ENCODE results near the gene SLC16A12.

The SLC16A12 gene

GRCh38 chr10:89505640-89506275 lies 29.6 kb downstream of the SLC16A12 start:
- no peak for DNase-seq

GRCh38 chr10:89504691-89505090 lies 30.7 kb downstream of the SLC16A12 start:
- DNase-seq: no peak

- DNase-seq: no peak
Observed at GRCh38 chr10:89503652-89504370, 31.6 kb downstream of the SLC16A12 start.

- DNase-seq: no peak
Observed at GRCh38 chr10:89503151-89503550, 32.2 kb downstream of the SLC16A12 start.

DNA sequence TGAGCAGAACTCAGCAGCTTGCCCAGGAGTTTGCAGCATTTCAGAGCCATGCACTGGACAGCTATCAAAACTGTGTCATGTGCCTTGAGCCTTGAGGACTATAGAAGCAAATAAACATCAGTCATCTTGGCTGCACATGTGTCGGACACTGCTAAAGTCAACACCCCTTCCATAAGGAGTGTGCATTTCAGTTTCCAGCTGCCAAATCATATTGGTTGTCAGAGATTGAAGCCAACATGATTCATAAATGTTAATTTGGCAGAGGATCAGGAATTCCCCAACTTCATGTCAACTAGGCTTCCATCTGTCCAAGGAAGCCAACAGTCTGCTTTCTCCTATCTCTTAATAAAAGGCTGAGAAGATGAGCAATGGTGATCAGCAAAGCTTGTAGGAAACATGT lies 32.8 kb downstream of the SLC16A12 start:
- no peak for DNase-seq

- DNase-seq: no peak
Observed at GRCh38 chr10:89494575-89494974, 40.8 kb downstream of the SLC16A12 start.

DNA sequence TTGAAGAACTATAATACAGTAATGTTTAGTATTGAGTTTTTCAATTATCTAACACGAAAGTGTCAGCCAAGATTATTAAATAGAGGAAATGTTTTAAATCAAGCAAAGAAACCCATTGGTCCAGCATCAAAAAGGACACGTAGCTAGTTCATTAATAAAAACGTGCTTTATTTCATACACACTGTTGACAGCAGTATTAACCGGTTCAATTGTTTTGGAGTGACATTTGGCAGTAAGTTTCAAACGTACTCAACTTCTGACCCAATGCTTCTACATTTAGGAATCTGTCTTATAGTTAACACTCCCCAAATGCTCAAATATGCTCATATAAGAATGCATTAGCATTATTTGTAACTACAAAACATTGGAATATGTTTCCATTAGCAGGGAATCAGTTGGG lies 41.3 kb downstream of the SLC16A12 start:
- DNase-seq: no peak

- no peak for DNase-seq
Observed at GRCh38 chr10:89491932-89492331, 43.5 kb downstream of the SLC16A12 start.

DNA sequence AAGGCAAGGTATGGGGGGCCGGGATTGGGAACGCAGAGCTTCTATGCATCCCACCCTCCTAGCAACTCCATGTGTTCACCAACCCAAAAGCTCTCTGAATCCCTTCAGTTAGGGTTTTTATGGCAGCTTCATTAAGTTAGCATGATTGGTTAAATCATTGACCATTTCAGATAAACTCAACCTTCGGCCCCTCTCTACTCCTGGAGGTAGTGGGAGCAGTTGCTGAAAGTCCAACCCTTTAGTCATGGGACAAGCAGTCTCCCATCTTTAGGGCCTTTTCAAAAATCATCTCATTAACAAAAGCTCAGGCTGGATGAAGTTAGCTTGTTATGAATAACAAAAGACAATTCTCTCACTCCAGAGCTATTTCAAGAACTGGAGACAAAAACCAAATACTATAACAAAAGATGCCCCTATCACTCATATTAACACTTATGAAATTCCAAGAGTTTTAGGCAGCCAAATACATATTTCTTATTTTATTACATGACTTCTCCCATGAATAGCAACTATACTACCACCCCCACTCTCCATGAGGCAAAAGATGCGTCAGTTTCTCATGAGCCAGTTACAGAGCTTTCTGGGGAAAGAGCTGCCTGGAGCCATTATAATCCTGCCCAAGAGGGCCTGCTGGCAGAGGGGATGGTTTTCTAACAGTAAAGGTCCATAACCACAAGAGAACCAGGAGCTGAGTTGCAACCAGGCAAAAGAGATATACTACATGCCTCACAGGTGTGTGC lies 44.6 kb downstream of the SLC16A12 start:
- DNase-seq: no peak

DNA sequence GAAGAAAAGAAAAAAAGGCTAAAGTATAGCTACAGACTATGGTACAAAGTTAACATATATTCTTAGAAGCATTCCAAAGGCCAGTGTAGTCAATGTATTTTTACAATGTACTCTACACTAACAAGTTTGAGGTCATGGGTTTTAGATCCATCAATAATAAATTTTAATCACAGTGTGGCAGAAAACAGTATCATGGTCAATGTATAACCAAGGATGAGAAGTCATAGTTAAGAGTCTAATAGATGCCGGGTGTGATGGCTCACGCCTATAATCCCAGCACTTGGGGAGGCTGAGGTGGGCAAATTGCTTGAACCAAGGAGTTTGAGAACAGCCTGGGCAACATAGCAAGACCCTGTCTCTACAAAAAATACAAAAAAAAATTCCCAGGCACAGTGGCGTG lies 53.1 kb downstream of the SLC16A12 start:
- no peak for DNase-seq

DNA sequence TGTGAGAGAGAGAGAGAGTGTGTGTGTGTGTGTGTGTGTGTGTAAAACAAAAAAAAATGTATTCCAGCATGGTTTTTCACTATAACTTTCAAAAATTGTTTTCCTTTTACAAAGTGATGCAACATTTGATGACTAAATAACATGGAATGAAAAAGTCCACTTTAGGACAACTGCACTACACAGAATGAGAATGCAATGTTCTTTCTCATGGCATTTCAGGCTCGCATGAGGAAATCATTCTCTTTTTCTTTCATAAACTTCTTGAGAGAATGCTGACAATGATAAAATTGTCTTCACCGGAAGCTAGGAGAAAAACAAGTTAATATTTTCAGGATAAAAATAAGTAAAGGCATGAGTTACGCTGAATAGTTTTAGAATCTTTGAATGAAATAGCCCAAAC lies 53.7 kb downstream of the SLC16A12 start:
- no peak for DNase-seq

DNA sequence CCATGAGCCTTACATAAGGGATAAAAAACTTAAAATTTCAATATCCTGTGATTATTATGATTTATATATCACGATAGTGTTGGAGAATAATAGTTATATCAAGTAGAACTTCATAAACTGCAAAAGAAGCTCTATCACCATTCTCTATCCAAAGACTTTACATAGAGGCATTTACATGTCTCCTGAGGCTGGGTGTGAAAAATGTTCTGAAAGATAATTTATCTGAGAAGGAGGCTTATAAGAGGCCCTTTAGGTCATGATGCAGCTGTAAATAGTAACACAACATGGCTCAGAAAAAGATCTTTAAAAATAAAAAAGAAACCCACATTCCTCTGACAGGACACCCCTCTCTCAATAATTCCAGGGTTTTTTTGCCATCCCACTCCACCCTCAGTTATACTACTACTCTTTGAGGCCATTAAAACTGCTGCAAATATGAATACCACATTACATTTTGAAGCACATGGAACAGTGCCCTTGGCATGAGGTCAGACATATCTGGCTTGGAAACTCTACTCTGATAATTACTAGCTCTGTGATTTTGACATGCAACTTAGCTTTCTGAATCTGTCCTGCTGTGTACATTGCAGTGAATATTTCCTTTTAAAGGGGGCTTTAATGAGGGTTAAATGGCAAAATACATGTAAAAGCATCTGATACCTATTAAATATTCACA lies 55.5 kb downstream of the SLC16A12 start:
- DNase-seq: no peak

DNA sequence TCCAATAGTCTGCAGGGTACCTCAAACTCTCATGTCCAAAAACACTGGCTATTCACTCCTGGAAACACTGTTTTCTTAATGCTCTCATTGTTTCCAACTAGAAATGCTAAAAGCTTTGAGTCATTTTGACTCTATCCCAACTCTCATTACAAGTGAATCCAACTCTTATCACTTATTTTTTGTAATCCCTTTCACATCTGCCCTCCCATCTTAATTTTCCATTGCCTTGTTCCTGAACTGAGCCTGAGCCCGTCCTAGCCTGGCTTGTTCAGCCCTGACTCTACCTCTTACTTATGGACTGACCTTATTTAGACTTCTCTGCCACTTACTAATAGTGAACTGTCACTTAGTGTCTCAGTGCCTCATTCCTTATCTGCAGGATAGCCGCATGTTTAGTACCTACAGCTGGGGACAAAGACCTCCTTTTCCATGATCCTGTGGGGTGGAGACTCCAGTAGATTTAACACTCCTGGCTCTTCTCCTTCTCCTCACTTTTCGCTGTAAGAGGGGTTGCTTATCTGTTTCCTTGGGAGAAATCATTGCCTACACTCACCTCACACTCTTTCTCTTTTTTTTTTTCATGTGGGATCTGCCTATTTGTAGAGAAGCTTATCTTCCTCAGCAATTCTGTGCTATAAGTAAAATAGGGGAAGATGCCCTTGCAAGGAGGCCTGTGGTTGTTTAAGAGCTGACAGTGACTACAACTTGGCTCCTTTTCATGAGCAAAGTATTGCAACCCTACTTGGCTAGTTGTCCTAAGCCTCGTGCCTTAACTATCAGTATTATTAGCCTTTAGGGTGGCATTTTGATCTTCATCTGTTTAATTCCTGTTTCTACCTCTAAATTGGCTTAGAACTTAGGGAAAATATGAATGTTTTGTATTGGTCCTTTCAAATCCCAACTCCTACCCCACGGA lies 56.4 kb downstream of the SLC16A12 start:
- no peak for DNase-seq

GRCh38 chr10:89478085-89478738 lies 57.2 kb downstream of the SLC16A12 start:
- no peak for DNase-seq

DNA sequence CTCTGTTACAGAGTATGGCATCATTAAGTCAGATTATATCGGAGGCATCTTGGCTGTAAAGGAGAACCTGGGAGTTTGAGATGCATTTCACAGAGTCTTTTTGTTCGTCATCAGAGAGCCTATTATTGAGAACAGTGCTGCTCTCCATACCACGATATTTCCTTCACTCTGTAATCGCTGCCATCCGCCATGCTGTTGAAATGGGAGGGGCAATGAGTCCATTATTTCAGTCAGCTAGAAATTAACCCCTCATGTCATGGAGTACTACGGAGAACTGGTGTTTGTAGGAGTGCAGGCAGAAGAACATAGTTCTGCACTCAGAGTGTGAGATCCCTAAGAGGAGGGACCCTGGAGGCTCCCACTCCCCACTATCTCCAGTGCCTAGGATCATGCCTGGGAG lies 59.2 kb downstream of the SLC16A12 start:
- no peak for DNase-seq

DNA sequence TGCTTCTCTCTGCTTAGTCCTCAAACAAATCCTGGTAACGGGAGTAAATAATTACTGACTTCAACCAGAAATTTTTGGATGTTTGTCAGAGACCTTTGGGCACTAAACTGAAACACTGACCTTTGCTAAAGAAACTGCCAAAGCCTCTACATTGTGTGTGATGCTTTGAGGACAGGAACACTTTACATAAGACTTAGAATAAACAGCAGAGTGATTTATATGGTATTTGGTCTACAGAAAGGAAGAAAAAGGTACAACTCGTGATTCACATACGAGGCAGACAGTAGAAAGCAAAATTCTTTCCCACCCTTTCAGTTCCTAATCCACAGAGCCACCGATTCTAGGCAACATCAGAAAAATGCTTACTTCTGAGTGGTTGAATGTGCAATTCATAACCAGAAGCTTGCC lies 59.8 kb downstream of the SLC16A12 start:
- no peak for DNase-seq

DNA sequence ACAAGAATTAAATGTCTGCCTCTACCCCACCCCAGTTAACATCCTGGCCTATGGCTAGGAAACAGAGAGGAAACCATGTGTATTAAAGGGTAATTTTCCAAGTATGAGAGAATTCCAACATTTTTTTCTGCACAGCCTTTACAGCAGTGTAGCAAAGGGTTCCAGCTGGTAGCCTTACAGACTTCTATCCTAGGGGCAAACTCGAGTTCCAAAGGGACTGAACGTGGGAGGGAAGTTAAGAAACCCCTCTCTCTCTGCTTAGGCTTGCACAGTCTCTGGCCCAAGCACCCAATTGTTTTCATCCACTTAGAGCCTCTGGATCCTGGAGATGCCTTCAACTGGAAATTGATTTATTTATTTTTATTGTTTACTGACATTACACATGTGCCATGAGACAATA lies 60.3 kb downstream of the SLC16A12 start:
- no peak for DNase-seq

GRCh38 chr10:89474452-89474851 lies 60.9 kb downstream of the SLC16A12 start:
- DNase-seq: no peak

- no peak for DNase-seq
Observed at GRCh38 chr10:89471110-89471809, 64.1 kb downstream of the SLC16A12 start.

GRCh38 chr10:89470628-89471027 lies 64.8 kb downstream of the SLC16A12 start:
- DNase-seq: no peak

DNA sequence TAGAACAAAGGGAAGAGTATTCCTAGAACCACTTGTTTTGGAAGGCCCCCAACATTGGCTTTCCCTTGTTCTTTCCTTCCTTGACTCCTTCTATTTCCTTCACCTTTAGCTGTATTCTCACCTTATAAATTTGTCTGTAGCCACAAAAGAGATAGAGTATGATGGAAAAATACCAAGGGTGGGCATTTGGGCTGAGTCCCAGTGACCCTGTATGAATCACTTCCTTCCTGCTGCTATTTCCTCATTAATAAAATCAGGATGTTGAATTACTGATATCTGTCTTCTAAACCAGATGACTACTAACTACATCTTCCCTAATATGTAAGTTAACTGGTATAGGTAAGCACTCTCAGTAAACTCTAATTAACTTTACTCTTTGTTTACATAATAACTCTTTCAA lies 65.9 kb downstream of the SLC16A12 start:
- no peak for DNase-seq

All from activated T-cell treated with anti-CD3 and anti-CD28 coated beads, Interleukin-2, amount 50 U/mL, for 48 hours (primary cell).